Germinal center (tissue), 1 donor: Measurements from ENCODE around the gene SSUH2.
"Not testable (repeated sequence)": the region's sequence is repeated elsewhere in the genome, so short reads cannot be mapped to it uniquely, and the experiment has no call there.

Experiments used
- DNase-seq: peaks from one replicate; pipeline ENCODE4 v3.0.0; 2012; ENCODE audit warnings: mixed read lengths, low spot score

Gene SSUH2

GRCh38 chr3:8608791-8609467 lies 35.7 kb downstream of the SSUH2 start:
- DNase-seq: no peak

DNA sequence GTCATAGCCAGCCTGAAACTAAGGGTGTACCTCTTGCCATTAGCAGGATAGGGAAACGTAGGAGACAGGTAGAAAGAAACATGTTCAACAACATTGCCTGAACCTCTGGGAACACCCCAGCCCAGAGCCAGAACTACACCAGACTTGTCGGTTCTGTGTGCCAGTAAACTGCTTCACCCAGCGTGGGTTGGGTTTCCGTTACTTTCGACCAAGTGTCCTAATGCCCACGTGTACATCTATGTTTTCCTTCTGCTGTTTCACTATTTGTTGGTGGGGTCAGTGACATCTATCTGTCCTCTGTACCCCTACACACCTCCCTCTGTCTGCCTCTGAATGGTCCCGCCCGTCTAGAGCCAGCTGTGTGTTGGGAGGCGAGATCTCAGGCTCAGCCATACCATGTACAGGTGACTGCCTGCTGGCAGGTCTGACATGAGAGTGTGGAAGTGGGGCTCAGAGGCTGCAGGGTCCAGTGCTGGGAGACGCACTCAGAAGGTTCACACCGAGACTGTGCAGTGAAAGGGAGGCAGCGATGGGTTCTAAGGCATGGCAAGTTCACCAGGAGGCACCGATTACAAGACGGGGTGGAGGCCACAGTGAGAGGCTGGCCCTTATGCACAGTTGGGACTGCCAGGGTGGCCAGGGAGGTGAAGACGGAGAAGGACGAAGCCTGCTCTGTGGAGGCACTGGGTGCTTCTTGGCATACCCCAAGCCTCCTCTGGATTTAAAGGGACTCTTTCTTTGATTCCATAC lies 36.4 kb downstream of the SSUH2 start:
- DNase-seq: no peak

DNA sequence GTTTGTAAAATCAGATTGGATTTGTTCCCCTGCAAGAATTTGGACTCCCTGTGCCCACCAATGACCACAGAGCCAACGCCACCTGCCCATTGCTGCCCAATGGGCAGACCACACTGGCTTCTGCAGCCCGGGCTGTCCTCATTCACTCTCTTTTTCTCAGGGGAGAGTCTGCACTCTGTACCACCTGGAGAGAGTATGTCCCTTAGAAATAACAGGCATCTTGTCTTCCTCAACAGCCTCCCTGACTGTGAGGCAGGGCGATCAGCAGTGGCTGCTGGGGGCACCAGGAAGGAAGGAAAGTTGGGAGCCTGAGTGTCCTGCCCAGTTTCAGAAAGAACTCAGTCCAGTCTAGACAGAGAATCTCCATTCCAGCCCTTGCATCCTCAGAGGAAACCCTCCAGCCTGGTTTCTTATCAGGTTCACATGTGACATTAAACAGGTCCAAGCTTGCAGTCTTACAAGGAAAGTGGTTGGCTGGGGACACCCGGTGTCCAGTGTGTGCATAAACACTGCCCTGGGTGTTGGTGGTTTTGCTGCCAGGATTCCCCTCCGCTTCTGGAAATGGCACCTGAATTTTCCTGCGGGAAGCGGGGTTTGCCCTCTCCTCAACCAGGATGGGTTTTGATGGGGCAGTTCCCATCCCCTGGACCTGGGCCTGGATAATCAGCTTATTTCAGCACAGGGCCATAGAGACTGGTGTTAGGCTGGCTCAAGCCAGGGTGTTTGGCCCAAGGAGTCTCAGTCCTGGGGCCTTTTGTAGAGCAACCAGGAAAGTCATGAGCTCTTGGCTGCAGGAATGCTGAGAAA lies 37.2 kb downstream of the SSUH2 start:
- DNase-seq: no peak

- DNase-seq: no peak
Observed at GRCh38 chr3:8606701-8607231, 37.8 kb downstream of the SSUH2 start.

GRCh38 chr3:8604988-8605387 lies 39.6 kb downstream of the SSUH2 start:
- DNase-seq: no peak

- DNase-seq: no peak
Observed at GRCh38 chr3:8604006-8604405, 40.6 kb downstream of the SSUH2 start.

GRCh38 chr3:8603115-8603710 lies 41.4 kb downstream of the SSUH2 start:
- no peak for DNase-seq

- no peak for DNase-seq
Observed at GRCh38 chr3:8600457-8600856, 44.1 kb downstream of the SSUH2 start.

DNA sequence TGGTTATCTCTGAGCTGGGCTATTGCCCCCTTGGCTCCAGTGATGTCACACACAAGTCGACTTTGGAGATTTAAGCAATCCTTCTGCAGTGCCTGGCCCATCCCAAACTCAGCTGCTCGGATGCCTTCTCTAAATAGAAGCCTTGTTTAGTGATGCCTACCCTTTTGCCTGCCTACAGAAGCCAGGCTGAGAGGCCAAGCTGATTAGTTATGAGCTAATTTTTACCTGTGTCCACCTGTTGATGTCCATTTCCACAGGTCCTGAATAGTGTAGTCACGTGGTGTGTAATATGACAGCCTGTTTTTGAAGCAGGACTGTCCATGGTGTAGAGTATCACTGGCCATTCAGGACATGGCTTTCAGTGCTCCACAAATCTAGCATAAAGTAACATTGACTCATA lies 45.5 kb downstream of the SSUH2 start:
- DNase-seq: no peak

DNA sequence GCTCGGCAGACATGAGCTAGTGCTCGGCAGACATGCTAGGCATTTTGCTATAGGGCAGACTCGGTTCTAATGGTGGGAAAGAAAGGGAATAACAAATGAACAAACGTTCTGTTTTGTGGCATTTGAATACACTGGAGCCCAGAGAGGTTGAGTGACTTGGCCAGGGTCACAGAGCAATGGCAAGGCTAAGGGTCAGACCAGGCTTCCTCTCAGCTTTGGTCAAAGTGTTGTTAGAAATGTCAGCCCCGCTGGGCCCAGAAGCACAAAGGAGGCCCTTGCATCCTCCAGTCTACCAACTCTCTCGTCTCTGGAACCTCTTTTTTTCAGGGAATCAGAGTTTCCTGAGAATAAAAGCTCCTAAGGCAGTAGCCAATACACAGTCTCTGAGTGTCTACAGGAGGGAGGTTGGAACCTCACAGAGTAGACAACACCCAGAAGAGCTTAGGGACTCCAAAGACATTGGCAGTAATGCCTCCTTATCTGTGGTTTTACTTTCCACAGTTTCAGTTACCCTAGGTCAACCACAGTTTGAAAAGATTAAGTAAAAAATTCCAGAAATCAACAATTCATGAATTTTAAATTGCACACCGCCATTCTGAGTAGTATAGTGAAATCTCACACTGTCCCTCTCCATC lies 47.3 kb downstream of the SSUH2 start:
- no peak for DNase-seq

DNA sequence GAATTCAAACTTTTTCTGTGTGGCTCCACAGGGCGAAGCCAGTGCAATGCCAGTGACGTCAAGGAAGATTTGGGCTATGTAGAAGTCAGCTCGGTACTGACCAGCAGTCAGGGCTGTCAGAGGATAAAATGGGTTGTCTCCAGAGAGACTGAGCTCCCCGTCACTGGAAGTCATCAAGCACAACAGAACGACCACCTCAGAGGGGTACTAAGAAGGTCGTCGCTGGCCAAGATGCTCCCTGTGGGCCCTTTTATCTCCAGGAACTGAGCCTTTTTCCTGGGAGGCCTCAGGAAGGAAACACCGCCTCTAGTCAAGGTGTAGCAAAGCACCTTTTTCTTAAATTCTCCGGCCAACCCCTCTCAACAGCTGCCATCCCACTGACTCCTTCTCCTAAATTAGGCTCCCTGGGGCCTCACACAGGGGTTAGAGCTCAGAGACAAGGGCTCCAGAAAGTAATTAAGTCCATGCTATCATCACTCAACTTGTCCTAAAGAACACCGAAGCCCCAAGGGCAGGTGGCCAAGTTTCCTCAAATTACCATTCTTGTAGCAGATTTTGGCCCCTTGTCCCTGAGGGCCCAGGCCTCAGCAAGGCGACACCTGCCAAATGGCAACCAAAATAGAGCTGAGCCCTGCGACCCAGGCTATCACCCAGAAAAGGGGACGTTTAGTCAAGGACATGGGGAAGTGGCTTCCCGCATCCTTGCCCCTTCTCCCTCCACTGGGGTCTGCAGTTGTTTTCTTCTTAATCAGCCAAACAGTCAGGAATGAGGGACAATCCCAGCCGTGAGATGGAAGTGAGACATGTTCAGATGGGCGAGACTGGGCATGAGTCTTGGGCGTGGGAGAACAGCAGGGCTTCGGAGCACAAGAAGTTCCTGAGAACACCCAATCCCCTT lies 48.0 kb downstream of the SSUH2 start:
- no peak for DNase-seq

GRCh38 chr3:8595695-8596115 lies 48.9 kb downstream of the SSUH2 start:
- DNase-seq: no peak

DNA sequence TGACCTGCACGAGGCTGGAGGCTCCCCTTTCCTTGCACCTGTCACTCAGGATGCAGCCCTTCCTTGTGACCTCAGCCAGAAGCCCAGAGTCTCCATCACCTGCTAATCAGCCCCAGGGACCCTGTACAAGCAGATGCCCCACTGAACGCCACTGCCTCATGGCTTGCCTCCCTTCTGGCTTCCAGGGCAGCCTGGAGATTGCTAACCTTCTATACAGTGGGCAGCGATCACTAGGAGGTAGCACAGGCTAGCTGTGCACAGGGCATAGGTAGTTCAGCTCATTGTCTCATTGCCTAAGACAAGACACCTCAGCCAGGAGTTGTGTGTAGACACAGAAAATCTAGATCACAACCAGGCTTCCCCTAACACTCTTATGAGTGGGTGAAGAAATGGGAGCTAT lies 49.3 kb downstream of the SSUH2 start:
- no peak for DNase-seq

- DNase-seq: no peak
Observed at GRCh38 chr3:8593021-8593827, 51.4 kb downstream of the SSUH2 start.

- no peak for DNase-seq
Observed at GRCh38 chr3:8589880-8590556, 54.6 kb downstream of the SSUH2 start.

DNA sequence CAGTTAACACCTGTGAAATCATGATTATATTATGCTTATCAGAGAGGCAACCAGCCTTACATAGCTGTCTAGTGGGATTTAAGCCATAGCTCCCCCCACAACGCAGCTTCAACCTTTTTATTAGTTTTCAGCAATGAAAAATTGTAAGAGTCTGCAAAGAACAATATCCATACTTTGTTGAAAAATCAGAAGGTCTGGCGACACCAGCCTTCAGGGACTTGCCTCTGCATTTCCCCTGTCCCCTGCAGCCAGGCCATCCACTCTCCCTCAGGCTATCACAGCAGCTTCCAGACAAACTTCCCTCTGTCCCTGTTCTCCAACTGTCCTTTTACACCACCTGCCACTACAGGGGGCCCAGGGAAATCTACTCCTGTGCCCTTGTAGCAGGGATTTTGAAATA lies 59.9 kb downstream of the SSUH2 start:
- DNase-seq: no peak

DNA sequence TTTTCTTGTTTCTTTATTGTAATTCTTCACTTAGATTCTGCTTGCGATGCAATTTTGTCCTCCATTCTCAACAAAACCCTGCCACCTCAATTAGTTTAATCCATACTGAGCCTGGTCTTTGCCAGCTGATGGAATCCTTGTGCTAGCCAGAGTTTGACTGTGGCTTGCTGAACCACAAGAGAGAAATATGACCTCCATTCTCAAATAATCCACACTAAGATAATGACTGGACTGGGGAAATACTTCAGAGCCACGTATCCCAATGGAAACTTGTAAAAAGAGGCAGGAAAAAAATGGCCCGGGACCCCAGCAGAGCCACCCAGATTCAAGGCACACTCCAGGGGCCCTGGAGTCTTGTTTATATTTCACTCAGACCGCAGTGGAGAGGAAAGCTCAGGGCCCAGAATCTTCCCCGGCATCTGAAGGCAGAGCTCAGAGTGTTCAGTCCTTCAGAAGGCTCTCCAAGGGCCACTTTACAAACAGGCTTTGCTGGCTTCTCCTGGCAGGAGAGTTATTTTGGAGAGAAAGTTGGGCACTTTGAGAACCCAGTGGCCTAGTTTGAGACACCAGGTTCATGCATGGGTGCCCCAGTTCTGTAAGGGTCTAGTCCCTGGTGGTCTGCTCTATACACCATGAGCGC lies 62.7 kb downstream of the SSUH2 start:
- DNase-seq: no peak

GRCh38 chr3:8581373-8581772 lies 63.2 kb downstream of the SSUH2 start:
- DNase-seq: no peak

GRCh38 chr3:8580434-8580833 lies 64.2 kb downstream of the SSUH2 start:
- DNase-seq: not testable (repeated sequence)
